OCI-LY1 (cell line): Measurements from ENCODE around the gene BCR.

Source experiments
- EZH2 ChIP-seq: fragments of 200-600 bp; sonication (generic), shearing (Covaris generic); IDR thresholded peaks from 2 replicates; pipeline ENCODE4 v1.8.0; 2017; ENCODE audit warnings: borderline replicate concordance, mixed run types, mild to moderate bottlenecking, antibody characterized with exemption, low read length, moderate library complexity, mixed read lengths
- TF ChIP-seq, protein P1 (sequence below): fragments of 200-600 bp; sonication (generic), shearing (Covaris generic); IDR thresholded peaks from 2 replicates; pipeline ENCODE4 v1.5.1; 2017; ENCODE audit warnings: mild to moderate bottlenecking, antibody characterized with exemption, low read length, moderate library complexity, mixed read lengths

DNA sequence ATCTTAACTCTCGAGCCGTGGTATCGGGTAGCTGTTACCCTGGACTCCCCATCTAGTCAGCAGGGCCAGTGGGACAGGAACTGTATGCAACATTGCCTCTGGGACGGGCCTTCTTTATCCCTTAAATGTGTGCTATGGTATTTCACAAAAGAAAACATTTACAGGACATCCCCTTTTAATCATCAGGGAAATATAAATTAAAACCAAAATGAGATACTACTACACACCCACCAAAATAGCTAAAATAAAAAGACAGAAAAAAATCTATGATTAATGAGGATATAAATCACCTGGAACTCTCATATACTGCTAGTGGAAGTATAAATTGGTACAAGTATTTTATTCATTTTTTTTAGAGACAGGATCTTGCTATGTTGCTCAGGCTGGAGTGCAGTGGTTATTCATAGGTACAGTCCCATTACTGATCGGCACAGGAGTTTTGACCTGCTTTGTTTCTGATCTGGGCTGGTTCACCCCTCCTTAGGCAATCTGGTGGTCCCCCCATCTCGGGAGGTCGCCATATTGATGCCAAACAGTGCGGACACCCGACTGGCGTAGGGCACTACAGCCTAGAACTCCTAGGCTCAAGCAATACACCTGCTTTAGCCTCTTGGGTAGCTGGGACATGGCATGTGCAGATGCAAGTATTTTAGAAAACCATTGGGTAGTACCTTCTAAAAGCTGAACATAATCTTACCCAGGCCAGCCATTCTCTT lies 47.8 kb upstream of the BCR start:
- no peak for TF ChIP-seq EZH2
- TF ChIP-seq, protein P1, sequence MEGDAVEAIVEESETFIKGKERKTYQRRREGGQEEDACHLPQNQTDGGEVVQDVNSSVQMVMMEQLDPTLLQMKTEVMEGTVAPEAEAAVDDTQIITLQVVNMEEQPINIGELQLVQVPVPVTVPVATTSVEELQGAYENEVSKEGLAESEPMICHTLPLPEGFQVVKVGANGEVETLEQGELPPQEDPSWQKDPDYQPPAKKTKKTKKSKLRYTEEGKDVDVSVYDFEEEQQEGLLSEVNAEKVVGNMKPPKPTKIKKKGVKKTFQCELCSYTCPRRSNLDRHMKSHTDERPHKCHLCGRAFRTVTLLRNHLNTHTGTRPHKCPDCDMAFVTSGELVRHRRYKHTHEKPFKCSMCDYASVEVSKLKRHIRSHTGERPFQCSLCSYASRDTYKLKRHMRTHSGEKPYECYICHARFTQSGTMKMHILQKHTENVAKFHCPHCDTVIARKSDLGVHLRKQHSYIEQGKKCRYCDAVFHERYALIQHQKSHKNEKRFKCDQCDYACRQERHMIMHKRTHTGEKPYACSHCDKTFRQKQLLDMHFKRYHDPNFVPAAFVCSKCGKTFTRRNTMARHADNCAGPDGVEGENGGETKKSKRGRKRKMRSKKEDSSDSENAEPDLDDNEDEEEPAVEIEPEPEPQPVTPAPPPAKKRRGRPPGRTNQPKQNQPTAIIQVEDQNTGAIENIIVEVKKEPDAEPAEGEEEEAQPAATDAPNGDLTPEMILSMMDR, result no peak
